ENCODE results near the gene BIRC6. TPM values are rescaled to one million over a fixed set of nuclear protein-coding genes. Genes with fewer than 3 reads are reported as not detected.

BIRC6 gene
- total and polyA plus RNA-seq, 2 of the 8 experiments (the other 6 are each of a cell fraction or from before 2014, with no cell fraction given) = 32.5 to 69.5 TPM

DNA sequence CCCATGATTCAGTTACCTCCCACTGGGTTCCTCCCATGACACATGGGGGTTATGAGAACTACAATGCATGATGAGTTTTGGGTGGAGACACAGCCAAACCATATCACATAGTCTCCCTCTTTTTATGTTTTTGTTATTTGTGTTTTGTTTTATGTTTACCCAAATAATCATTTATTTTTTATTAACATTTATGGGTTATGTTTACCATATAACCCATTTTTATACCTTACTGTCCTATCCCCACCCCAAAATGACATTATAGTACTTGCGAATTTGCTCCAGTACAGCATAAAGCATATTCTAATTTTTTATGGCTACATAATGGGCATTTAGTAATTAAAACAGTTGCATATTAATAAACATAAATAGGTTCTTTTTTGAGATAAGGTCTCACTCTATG lies 209.1 kb downstream of the BIRC6 start:
- Histone ChIP-seq H3K27ac (ENCODE audit: low read depth, low read length) (no peak overlapping the region), H4K20me1 (replicated peaks in 1 of 2; ENCODE audit: control insufficient read depth in 1 of 2, insufficient read depth in 2 of 2, low read length in 2 of 2) (no peaks in the 10 kb centered on the region), H3K4me2 (ENCODE audit: insufficient read depth in 1 of 2, low read depth in 2 of 2, low read length in 2 of 2) (no peak overlapping the region), H3K36me3 (ENCODE audit: control insufficient read depth in 2 of 4, insufficient read depth in 4 of 4, low read length in 3 of 4) (peaks cover 0 to 4% (median 0%) of the 10 kb centered on the region in 4 experiments; a peak in 3 of 8 replicates), H4K91ac (replicated peaks; ENCODE audit: insufficient read length, low read length) (no peak overlapping the region), H3K4me1 (replicated peaks in 1 of 4; ENCODE audit: control insufficient read depth in 3 of 4, insufficient read depth in 4 of 4, low read length in 3 of 4) (0 out of 7 replicates have a peak, but pooled peaks cover 0 to 2% (median 0%) of the 10 kb centered on the region in 4 experiments), H3K56ac (replicated peaks; ENCODE audit: insufficient read length, low read depth, low read length) (no peak overlapping the region), H3K79me2 (ENCODE audit: control insufficient read depth in 1 of 2, insufficient read depth in 2 of 2, low read length in 2 of 2) (no peaks in the 10 kb centered on the region), H3K23me2 (ENCODE audit: low read depth, low read length) (no peaks in the 10 kb centered on the region), H2BK15ac (ENCODE audit: low read length) (no peak overlapping the region), H2AFZ (ENCODE audit: low read length) (no peak overlapping the region), H2BK20ac (ENCODE audit: low read length) (no peak overlapping the region), H2BK12ac (ENCODE audit: low read depth, low read length) (no peak overlapping the region), H4K5ac (ENCODE audit: insufficient read length, low read depth, low read length) (no peak overlapping the region), H4K8ac (ENCODE audit: extremely low read depth, insufficient read depth, low read length) (no peak overlapping the region), H2BK5ac (ENCODE audit: low read depth, low read length) (no peak overlapping the region), H2AK5ac (ENCODE audit: low read depth, low read length) (no peak overlapping the region), H2BK120ac (replicated peaks; ENCODE audit: low read depth, low read length) (no peak overlapping the region), H3K79me1 (ENCODE audit: low read depth, low read length) (no peaks in the 10 kb centered on the region), H3K18ac (ENCODE audit: extremely low read depth, low read length) (no peak overlapping the region), H3K9me3 (ENCODE audit: insufficient read depth in 2 of 2, low read depth in 1 of 2, low read length in 1 of 2) (peaks cover 3 to 4% of the 10 kb centered on the region in 2 experiments; a peak in 1 of 4 replicates), H3K14ac (ENCODE audit: insufficient read length) (no peak overlapping the region), H3K4me3 (ENCODE audit: extremely low read depth in 1 of 4, insufficient read depth in 2 of 4, low read depth in 3 of 4, low read length in 4 of 4) (no peak overlapping the region), H3K4ac (replicated peaks; ENCODE audit: insufficient read length, low read depth, low read length) (no peak overlapping the region), H3K23ac (ENCODE audit: insufficient read length) (no peak overlapping the region), H3K9ac (replicated peaks in 1 of 4; ENCODE audit: extremely low read depth in 1 of 4, low read depth in 3 of 4, low read length in 3 of 4) (no peak overlapping the region), H3K27me3 (replicated peaks in 1 of 4; ENCODE audit: control insufficient read depth in 3 of 4, extremely low read depth in 1 of 4, insufficient read depth in 3 of 4, low read length in 3 of 4) (no peaks in the 10 kb centered on the region)
- CTCF ChIA-PET (ENCODE audit: partially characterized antibody) = no interaction called here
- DNase-seq (ENCODE audit: low read depth in 1 of 2, low spot score in 2 of 2) (no peak), FAIRE-seq (no peak)
- WGBS, 2 experiments (ENCODE audit: extremely low coverage in 1 of 2, insufficient coverage in 1 of 2, insufficient read length in 1 of 2, insufficient replicate concordance in 2 of 2, low coverage in 1 of 2, low lambda C conversion rate in 2 of 2, missing lambda C conversion rate in 1 of 2) = 100% methylated on average over 1 of the region's 1 CpG; no CpG with 5 or more reads in 1 of the 2 experiments
- POLR2A ChIA-PET (ENCODE audit: partially characterized antibody) = no interaction called here
- no peak for TF ChIP-seq JUND (IDR thresholded peaks at IDR 0.05; ENCODE audit: low read length)
- no peak for TF ChIP-seq SIX5 (IDR thresholded peaks at IDR 0.05; ENCODE audit: low read depth, low read length)
- TF ChIP-seq CHD1 (IDR thresholded peaks at IDR 0.05; ENCODE audit: low read depth, low read length) = no peak
- no peak for TF ChIP-seq KDM5A (IDR thresholded peaks at IDR 0.05; ENCODE audit: low read length)
- TF ChIP-seq SP4 (IDR thresholded peaks at IDR 0.05; ENCODE audit: low read length) = no peak
- TF ChIP-seq RFX5 (IDR thresholded peaks at IDR 0.05; ENCODE audit: borderline replicate concordance, low read depth, low read length) = no peak
- TF ChIP-seq POLR2A (IDR thresholded peaks at IDR 0.05; ENCODE audit: control extremely low read depth in 1 of 2, low read depth in 2 of 2, low read length in 2 of 2) = no peak

Measured in H1 (cell line).